Measurements from ENCODE around the gene ARX. TPM values are rescaled to one million over a fixed set of nuclear protein-coding genes. Genes with fewer than 3 reads are reported as not detected.

The ARX gene
- polyA plus RNA-seq, 1 of the 3 experiments (the other 2 are of a cell fraction): not detected

GRCh38 chrX:24990535-24990934, 25.2 kb downstream of the ARX start:
- 0 out of 2 replicates have a peak, but pooled peaks have one; percentile 9 for TF ChIP-seq GATA2 (CRISPR knock-in tag; IDR thresholded peaks at IDR 0.05)
- TF ChIP-seq, protein P1, sequence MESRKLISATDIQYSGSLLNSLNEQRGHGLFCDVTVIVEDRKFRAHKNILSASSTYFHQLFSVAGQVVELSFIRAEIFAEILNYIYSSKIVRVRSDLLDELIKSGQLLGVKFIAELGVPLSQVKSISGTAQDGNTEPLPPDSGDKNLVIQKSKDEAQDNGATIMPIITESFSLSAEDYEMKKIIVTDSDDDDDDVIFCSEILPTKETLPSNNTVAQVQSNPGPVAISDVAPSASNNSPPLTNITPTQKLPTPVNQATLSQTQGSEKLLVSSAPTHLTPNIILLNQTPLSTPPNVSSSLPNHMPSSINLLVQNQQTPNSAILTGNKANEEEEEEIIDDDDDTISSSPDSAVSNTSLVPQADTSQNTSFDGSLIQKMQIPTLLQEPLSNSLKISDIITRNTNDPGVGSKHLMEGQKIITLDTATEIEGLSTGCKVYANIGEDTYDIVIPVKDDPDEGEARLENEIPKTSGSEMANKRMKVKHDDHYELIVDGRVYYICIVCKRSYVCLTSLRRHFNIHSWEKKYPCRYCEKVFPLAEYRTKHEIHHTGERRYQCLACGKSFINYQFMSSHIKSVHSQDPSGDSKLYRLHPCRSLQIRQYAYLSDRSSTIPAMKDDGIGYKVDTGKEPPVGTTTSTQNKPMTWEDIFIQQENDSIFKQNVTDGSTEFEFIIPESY (IDR thresholded peaks at IDR 0.05; ENCODE audit: borderline replicate concordance, low read depth): no peak
- no peaks in the 10 kb centered on the region for H4K20me1 ChIP-seq (ENCODE audit: insufficient read depth)
- no peak overlapping the region for H3K4me3 ChIP-seq (ENCODE audit: low read depth in 2 of 2, low read length in 1 of 2)
- H2AFZ ChIP-seq (ENCODE audit: low read depth): no peak overlapping the region
- no peak overlapping the region for H3K9ac ChIP-seq
- no peaks in the 10 kb centered on the region for H3K9me3 ChIP-seq
- no peaks in the 10 kb centered on the region for H3K9me2 ChIP-seq
- WGBS (ENCODE audit: low lambda C conversion rate): 36% methylated on average over 8 of the region's 8 CpGs
- no peaks in the 10 kb centered on the region for H3K36me3 ChIP-seq (replicated peaks in 1 of 2; ENCODE audit: control insufficient read depth in 1 of 2, insufficient read depth in 2 of 2, low read length in 1 of 2)
- no peaks in the 10 kb centered on the region for H3K79me2 ChIP-seq (ENCODE audit: insufficient read depth)
- no peaks in the 10 kb centered on the region for H3K27me3 ChIP-seq (ENCODE audit: insufficient read depth)
- H3K27ac ChIP-seq (ENCODE audit: low read depth in 2 of 2, low read length in 1 of 2): no peak overlapping the region
- no peak overlapping the region for H3K4me2 ChIP-seq
- ChIA-PET CTCF (no interaction called here), POLR2A (no interaction called here)
- no peaks in the 10 kb centered on the region for H3F3A ChIP-seq (replicated peaks; ENCODE audit: insufficient read depth)
- DNase-seq: no peak
- H3K4me1 ChIP-seq (ENCODE audit: control insufficient read depth in 1 of 2, insufficient read depth in 2 of 2, low read depth in 1 of 2, low read length in 1 of 2): peaks cover 0 to 2% of the 10 kb centered on the region in 2 experiments; a peak in 1 of 4 replicates

GRCh38 chrX:24988314-24988713, 27.5 kb downstream of the ARX start:
- no peaks in the 10 kb centered on the region for H3K36me3 ChIP-seq (replicated peaks in 1 of 2; ENCODE audit: control insufficient read depth in 1 of 2, insufficient read depth in 2 of 2, low read length in 1 of 2)
- H4K20me1 ChIP-seq (ENCODE audit: insufficient read depth): no peaks in the 10 kb centered on the region
- H3K4me2 ChIP-seq: no peak overlapping the region
- H3K9ac ChIP-seq: no peak overlapping the region
- no peaks in the 10 kb centered on the region for H3K27me3 ChIP-seq (ENCODE audit: insufficient read depth)
- no peak overlapping the region for H3K4me3 ChIP-seq (ENCODE audit: low read depth in 2 of 2, low read length in 1 of 2)
- H3F3A ChIP-seq (replicated peaks; ENCODE audit: insufficient read depth): no peaks in the 10 kb centered on the region
- no peak for DNase-seq
- H3K4me1 ChIP-seq (ENCODE audit: control insufficient read depth in 1 of 2, insufficient read depth in 2 of 2, low read depth in 1 of 2, low read length in 1 of 2): no peaks in the 10 kb centered on the region
- CTCF ChIA-PET: no interaction called here
- no peaks in the 10 kb centered on the region for H3K9me3 ChIP-seq
- no peak for TF ChIP-seq NFIC (IDR thresholded peaks at IDR 0.05; ENCODE audit: borderline replicate concordance)
- no peak for TF ChIP-seq MXI1 (IDR thresholded peaks at IDR 0.05; ENCODE audit: low read depth, low read length)
- no peak for TF ChIP-seq RAD21 (IDR thresholded peaks at IDR 0.05; ENCODE audit: low read length)
- TF ChIP-seq REST (IDR thresholded peaks at IDR 0.05; ENCODE audit: low read depth, low read length): no peak
- TF ChIP-seq SIN3A (IDR thresholded peaks at IDR 0.05; ENCODE audit: borderline replicate concordance, low read depth, low read length): no peak
- no peaks in the 10 kb centered on the region for H3K9me2 ChIP-seq
- H3K27ac ChIP-seq (ENCODE audit: low read depth in 2 of 2, low read length in 1 of 2): no peak overlapping the region
- POLR2A ChIA-PET: no interaction called here
- no peaks in the 10 kb centered on the region for H3K79me2 ChIP-seq (ENCODE audit: insufficient read depth)
- 52% methylated on average over 4 of the region's 4 CpGs for WGBS (ENCODE audit: low lambda C conversion rate)
- no peak overlapping the region for H2AFZ ChIP-seq (ENCODE audit: low read depth)

Data from SK-N-SH (cell line).